WTC11 (cell line): ENCODE results near the gene WEE1. TPM values are rescaled to one million over a fixed set of nuclear protein-coding genes. Genes with fewer than 3 reads are reported as not detected.

Source experiments
- ATAC-seq: fragments of 200-7000 bp; cut with Tn5 transposase; 2 replicates; pipeline ENCODE4 v1.10.0; 2021; ENCODE audit warnings: mild to moderate bottlenecking, moderate library complexity
- CTCF ChIA-PET: fragments of 300-600 bp; sonication (Branson Sonifier 250); formaldehyde crosslinking; loops from one replicate; lab custom pipeline; 2021; ENCODE audit warnings: antibody characterized with exemption; lab: Charles Lee
- POLR2A ChIA-PET: fragments of 350-600 bp; sonication (Branson Sonifier 250); formaldehyde crosslinking; loops from one replicate; lab custom pipeline; 2021; ENCODE audit warnings: antibody characterized with exemption; lab: Charles Lee
- DNase-seq: peaks from one replicate; pipeline ENCODE4 v3.0.0; 2021; ENCODE audit warnings: low spot score
- H3K27ac Mint-ChIP-seq: 2 replicates; pipeline ENCODE4 v1.8.0; 2021; ENCODE audit warnings: mixed read lengths
- H3K27me3 Mint-ChIP-seq: 2 replicates; pipeline ENCODE4 v1.8.0; 2021; ENCODE audit warnings: low read depth, mild to moderate bottlenecking, moderate library complexity, mixed read lengths
- H3K36me3 Mint-ChIP-seq: 2 replicates; pipeline ENCODE4 v1.8.0; 2021; ENCODE audit warnings: mixed read lengths
- H3K4me1 Mint-ChIP-seq: 2 replicates; pipeline ENCODE4 v1.8.0; 2022; ENCODE audit warnings: mixed read lengths
- H3K4me3 Mint-ChIP-seq: 2 replicates; pipeline ENCODE4 v1.8.0; 2021; ENCODE audit warnings: mild to moderate bottlenecking, moderate library complexity, mixed read lengths
- H3K9me3 Mint-ChIP-seq: 2 replicates; pipeline ENCODE4 v1.8.0; 2021; ENCODE audit warnings: mixed read lengths
- ARID4B ChIP-seq: sonication (generic); formaldehyde crosslinking; IDR thresholded peaks from 2 replicates; pipeline ENCODE4 v1.8.0; 2023; ENCODE audit warnings: missing genetic modification reagents, mild to moderate bottlenecking, borderline replicate concordance
- CDX4 ChIP-seq: fragments of 250-450 bp; sonication (Bioruptor Pico); IDR thresholded peaks from 2 replicates; pipeline ENCODE4 v1.9.0; 2021; ENCODE audit warnings: moderate library complexity, mild to moderate bottlenecking, inconsistent platforms, borderline replicate concordance
- GABPB1 ChIP-seq: sonication (generic); formaldehyde crosslinking; IDR thresholded peaks from 2 replicates; pipeline ENCODE4 v1.8.1; 2023; ENCODE audit warnings: mild to moderate bottlenecking, missing genetic modification reagents
- GTF2I ChIP-seq: fragments of 250-450 bp; sonication (Bioruptor Pico); conservative IDR thresholded peaks from 2 replicates; pipeline ENCODE4 v1.4.0; 2021; ENCODE audit warnings: mild to moderate bottlenecking
- HMGA2 ChIP-seq: fragments of 250-450 bp; sonication (Bioruptor Pico); IDR thresholded peaks from 2 replicates; pipeline ENCODE4 v1.4.0; 2021; ENCODE audit warnings: mild to moderate bottlenecking, moderate library complexity
- MAX ChIP-seq: sonication (generic); formaldehyde crosslinking; IDR thresholded peaks from 2 replicates; pipeline ENCODE4 v1.8.0; 2022; ENCODE audit warnings: mild to moderate bottlenecking, missing genetic modification reagents
- MLX ChIP-seq: sonication (generic); formaldehyde crosslinking; IDR thresholded peaks from 2 replicates; pipeline ENCODE4 v1.8.1; 2023; ENCODE audit warnings: mild to moderate bottlenecking, missing genetic modification reagents, moderate library complexity
- NR3C1 ChIP-seq: sonication (generic); formaldehyde crosslinking; conservative IDR thresholded peaks from 2 replicates; pipeline ENCODE4 v1.8.1; 2023; ENCODE audit warnings: low read depth, mild to moderate bottlenecking, missing genetic modification reagents
- RORB ChIP-seq: fragments of 250-450 bp; sonication (Bioruptor Pico); IDR thresholded peaks from 2 replicates; pipeline ENCODE4 v1.9.0; 2021; ENCODE audit warnings: mild to moderate bottlenecking
- TEAD4 ChIP-seq: sonication (generic); formaldehyde crosslinking; IDR thresholded peaks from 2 replicates; pipeline ENCODE4 v1.8.0; 2022; ENCODE audit warnings: mild to moderate bottlenecking, missing genetic modification reagents
- USF1 ChIP-seq: sonication (generic); formaldehyde crosslinking; IDR thresholded peaks from 2 replicates; pipeline ENCODE4 v1.8.0; 2022; ENCODE audit warnings: mild to moderate bottlenecking, missing genetic modification reagents
- USF2 ChIP-seq: sonication (generic); formaldehyde crosslinking; IDR thresholded peaks from 2 replicates; pipeline ENCODE4 v1.8.1; 2023; ENCODE audit warnings: mild to moderate bottlenecking, missing genetic modification reagents, moderate library complexity
- ZBTB43 ChIP-seq: sonication (generic); formaldehyde crosslinking; IDR thresholded peaks from 2 replicates; pipeline ENCODE4 v1.8.1; 2023; ENCODE audit warnings: mild to moderate bottlenecking, missing genetic modification reagents
- ZNF512 ChIP-seq: sonication (generic); formaldehyde crosslinking; IDR thresholded peaks from 2 replicates; pipeline ENCODE4 v1.8.1; 2022; ENCODE audit warnings: missing genetic modification reagents, borderline replicate concordance
- total RNA-seq: library from RNA; stranded (reverse); gene quantifications from 3 replicates; pipeline ENCODE4 v1.2.3, GENCODE V29; 2021

The WEE1 gene
- total RNA-seq, 1 experiment from 2014 or later = 109 TPM

- Mint-ChIP-seq H3K9me3 (no peaks in the 10 kb centered on the region), H3K4me3 (no peak overlapping the region), H3K36me3 (no peaks in the 10 kb centered on the region), H3K27me3 (no peaks in the 10 kb centered on the region), H3K27ac (peak overlapping the region; percentile 84; the same call in 1 of the 2 replicates), H3K4me1 (peaks cover 52% of the 10 kb centered on the region)
- ChIA-PET POLR2A (interaction anchor here (3.1 kb wide), 1 partner anchor 41 kb away, joined by 22 read pairs; the partner anchor contains the start of gene WEE1), CTCF (interaction anchor here (0.9 to 3.4 kb wide), 4 partner anchors 26 to 215 kb away, joined by 3 to 50 read pairs (median 36); no protein-coding TSS in a partner anchor)
- DNase-seq (no peak), ATAC-seq (no peak)
- TF ChIP-seq NR3C1 (CRISPR knock-in tag) (no peak), GABPB1 (no peak), ZNF512 (CRISPR knock-in tag) (no peak), HMGA2 (CRISPR knock-in tag) (no peak), MLX (CRISPR knock-in tag) (no peak), ARID4B (no peak), USF1 (CRISPR knock-in tag) (no peak), RORB (CRISPR knock-in tag) (no peak), ZBTB43 (CRISPR knock-in tag) (no peak), MAX (CRISPR knock-in tag) (no peak), TEAD4 (no peak), CDX4 (CRISPR knock-in tag) (no peak)
These were observed 40.4 kb upstream of the WEE1 start for GRCh38 chr11:9533058-9533457.

GRCh38 chr11:9533736-9534473 is 39.6 kb upstream of the WEE1 start:
- DNase-seq (no peak), ATAC-seq (no peak)
- Mint-ChIP-seq H3K27ac (peak overlapping the region; percentile 84), H3K4me3 (peak overlapping the region; percentile 20; the same call in 1 of the 2 replicates), H3K9me3 (no peaks in the 10 kb centered on the region), H3K27me3 (no peaks in the 10 kb centered on the region), H3K4me1 (peaks cover 48% of the 10 kb centered on the region), H3K36me3 (no peaks in the 10 kb centered on the region)
- ChIA-PET CTCF (interaction anchor here (0.6 to 3.4 kb wide), 29 partner anchors 9 to 523 kb away, joined by 3 to 50 read pairs (median 9); partner anchors contain the start of genes WEE1 and ZNF143), POLR2A (interaction anchor here (3.1 kb wide), 1 partner anchor 40 kb away, joined by 22 read pairs; the partner anchor contains the start of gene WEE1)
- peak; percentile 50; the same call in 1 of the 2 replicates for TF ChIP-seq USF2 (CRISPR knock-in tag)
- TF ChIP-seq GTF2I = no peak
